ENCODE results near the gene SYTL4.

- TF ChIP-seq CTCF (IDR thresholded peaks at IDR 0.05; ENCODE audit: low read depth, low read length, missing input control) = no peak
- TF ChIP-seq, protein P1, sequence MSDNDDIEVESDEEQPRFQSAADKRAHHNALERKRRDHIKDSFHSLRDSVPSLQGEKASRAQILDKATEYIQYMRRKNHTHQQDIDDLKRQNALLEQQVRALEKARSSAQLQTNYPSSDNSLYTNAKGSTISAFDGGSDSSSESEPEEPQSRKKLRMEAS (IDR thresholded peaks at IDR 0.05) = no peak
- TF ChIP-seq SP1 (IDR thresholded peaks at IDR 0.05) = no peak
- TF ChIP-seq FOXA1 (IDR thresholded peaks at IDR 0.05) = no peak
- TF ChIP-seq RXRA (IDR thresholded peaks at IDR 0.05) = no peak
- TF ChIP-seq RAD21 (IDR thresholded peaks at IDR 0.05) = no peak
- no peak for TF ChIP-seq REST (IDR thresholded peaks at IDR 0.05)
Measured at GRCh38 chrX:100677611-100678181, 54.2 kb downstream of the SYTL4 start.
